NK-92 (cell line): ENCODE measurements around the gene LRIG3.
"Not testable (repeated sequence)": the region's sequence is repeated elsewhere in the genome, so short reads cannot be mapped to it uniquely, and the experiment has no call there.

Source experiments
- DNase-seq: peaks from one replicate; lab custom pipeline; 2025; ENCODE audit not compliant: unreplicated experiment; lab: John Stamatoyannopoulos, UW

LRIG3 gene

DNA sequence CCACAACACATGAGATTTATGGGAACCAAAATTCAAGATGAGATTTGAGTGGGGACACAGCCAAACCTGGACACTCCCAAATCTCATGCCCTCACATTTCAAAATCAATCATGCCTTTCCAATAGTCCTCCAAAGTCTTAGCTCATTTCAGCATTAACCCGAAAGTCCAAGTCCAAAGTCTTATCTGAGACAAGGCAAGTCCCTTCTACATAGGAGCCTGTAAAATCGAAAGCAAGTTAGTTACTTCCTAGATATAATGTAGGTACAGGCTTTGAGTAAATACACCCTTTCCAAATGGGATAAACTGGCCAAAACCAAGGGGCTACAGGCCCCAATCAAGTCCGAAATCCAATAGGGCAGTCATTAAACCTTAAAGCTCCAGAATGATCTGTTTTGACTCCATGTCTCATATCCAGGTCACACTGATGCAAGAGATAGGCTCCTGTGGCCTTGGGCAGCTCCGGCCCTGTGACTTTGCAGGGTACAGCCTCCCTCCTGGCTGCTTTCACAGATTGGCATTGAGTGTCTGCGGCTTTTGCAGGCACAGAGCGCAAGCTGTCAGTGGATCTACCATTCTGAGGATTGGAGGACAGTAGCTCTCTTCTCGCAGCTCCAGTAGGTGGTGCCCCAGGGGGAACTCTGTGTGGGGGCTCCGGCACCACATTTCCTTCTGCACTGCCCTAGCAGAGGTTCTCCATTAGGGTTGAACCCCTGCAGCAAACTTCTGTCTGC lies 60.1 kb downstream of the LRIG3 start:
- no peak for DNase-seq

DNA sequence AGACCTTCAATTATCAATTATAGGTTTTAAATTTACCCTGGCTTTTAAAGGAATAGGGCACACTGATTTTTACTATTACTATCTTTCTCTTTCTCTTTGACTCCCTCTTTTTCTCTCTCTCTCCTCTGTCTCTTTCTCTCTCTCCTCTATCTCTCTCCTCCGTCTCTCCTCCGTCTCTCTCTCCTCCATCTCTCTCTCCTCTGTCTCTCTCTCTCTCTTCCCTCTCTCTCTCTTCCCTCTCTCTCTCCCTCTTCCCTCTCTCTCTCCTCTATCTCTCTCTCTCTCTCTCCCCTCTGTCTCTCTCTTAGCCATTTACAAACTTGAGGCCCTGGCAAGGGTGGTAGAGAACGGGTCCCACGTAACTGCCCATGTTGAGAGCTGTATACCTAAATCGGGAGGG lies 62.3 kb downstream of the LRIG3 start:
- DNase-seq: no peak

DNA sequence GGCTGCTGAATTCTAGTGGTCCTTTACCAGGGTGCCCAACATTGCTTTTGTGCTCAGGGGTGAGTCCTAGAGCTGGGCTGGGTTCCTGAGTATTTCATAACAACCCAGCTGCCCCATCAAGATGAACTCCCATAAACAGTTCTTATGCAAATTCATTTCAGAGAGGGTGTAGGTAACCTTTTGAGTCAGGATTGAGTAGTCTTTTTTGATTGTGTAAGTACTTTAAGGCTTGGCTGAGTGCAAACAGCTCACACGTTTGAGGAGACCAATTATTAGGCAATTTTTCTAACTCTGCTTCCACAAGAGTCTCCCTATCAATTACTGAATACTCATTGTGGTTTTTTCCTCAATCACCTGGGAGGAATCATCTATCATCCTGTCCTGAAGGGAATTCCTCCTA lies 63.1 kb downstream of the LRIG3 start:
- DNase-seq: not testable (repeated sequence)

DNA sequence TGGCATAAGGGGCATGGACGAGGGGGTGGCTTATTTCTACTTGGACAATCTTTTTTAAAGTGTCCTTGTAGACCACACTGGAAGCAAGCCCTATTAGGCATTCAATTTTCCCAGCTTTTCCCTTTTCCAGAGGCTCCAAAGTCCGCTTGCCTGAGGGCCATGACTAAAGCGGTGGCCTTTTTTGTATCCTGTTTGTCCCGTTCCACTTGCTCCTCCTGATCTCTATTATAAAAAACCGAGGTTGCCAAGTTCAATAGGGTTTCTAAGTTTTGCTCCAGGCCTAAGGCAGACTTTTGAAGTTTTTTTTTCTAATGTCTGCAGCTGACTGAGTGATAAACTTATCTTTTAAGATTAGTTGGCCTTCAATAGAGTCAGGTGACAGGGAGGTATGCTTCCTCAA lies 64.7 kb downstream of the LRIG3 start:
- DNase-seq: not testable (repeated sequence)

GRCh38 chr12:58850826-58851225 lies 69.5 kb downstream of the LRIG3 start:
- DNase-seq: no peak

DNA sequence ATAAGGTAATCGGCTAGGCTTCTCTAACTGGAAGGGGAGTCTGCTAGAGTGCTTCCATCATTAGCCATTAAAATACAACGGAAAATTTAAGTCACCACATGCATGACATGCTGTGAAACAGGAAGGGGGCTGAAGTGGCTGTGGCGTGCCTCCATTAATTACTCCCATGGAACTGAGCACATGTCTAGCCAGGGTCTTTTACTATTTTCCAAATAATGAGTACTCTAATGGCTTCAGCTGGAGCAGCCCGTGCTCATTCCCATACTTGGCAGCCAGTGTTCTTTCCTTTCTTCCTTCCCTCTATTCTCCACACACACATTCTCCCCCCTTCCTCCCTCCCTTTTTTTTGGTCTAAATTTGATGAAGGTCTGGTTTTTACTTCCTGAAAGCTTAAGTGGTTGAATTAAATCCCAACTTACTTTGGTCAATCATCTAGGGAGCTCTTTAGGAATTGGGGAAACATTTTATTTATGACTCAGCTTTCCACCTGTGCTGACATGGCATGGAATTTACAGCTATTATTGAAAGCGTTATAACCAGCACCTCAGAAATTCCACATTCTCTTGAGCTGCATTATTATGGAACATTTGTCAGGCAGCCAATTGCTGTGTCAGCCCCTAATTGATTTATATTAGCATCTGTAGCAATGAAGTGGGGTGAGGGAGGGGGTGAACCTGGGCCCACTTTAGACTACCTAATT lies 72.3 kb downstream of the LRIG3 start:
- DNase-seq: no peak

GRCh38 chr12:58844161-58844560 lies 76.1 kb downstream of the LRIG3 start:
- no peak for DNase-seq

DNA sequence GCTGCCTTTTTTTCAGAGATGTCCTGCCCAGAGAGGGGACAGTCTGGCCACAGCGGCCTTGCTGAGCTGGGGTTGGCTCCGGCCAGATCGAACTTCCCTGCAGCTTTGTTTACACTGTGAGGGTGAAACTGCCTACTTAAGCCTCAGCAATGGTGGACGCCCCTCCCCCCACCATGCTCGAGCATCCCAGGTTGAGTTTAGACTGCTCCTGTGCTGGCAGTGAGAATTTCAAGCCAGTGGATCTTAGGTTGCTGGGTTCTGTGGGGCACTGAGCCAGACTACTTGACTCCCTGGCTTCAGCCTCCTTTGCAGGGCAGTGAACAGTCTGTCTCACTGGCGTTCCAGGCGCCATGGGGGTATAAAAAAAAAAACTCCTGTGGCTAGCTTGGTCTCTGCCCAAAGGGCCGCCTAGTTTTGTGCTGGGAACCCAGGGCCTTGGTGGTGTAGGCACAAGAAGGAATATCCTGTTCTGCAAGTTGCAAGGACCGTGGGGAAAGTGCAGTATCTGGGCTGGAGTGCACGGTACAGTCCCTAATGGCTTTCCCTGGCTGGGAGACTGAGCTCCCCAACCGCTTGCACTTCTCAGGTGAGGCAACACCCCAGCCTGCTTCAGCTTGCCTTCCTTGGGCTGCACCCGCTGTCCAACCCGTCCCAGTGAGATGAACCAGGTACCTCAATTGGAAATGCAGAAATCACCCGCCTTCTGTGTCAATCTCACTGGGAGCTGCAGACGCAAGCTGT lies 79.1 kb downstream of the LRIG3 start:
- no peak for DNase-seq

DNA sequence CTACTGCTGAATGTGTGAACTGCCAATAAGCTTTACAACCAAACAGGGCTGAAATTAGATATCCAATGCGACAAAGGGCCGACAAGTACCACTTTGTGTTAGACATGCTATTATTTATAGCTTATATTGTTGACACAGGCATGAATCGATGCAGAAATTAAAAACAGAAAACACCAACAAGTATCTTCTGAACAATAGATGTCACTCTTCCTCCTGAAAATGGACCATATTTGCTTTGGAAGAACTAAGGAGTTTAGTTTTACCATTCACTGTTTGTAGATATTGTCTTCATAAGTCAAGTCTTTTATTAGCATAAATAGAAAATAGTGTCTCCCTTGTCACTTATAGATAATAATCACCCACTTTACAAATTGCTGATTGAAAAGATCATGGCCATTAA lies 86.5 kb downstream of the LRIG3 start:
- DNase-seq: no peak

DNA sequence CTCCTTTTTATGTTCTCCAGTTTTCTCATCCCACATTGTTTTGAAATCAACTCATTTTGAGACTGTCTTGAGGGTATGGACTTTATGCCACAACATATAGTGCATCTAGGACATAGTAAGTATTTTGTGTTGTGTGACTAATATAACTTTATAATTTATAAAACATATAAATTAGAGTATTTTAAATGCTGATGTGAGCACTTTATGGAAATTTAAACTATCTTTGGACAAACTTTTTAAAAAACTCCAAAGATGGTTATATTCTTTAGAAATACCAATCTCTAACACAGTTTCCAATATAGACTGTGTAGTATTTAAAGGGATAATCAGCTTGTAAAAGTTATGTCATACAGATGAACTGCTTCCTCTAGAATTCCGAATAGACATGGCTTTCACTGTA lies 87.4 kb downstream of the LRIG3 start:
- DNase-seq: no peak
